ENCODE measurements around the gene GAST.

Gene GAST

DNA sequence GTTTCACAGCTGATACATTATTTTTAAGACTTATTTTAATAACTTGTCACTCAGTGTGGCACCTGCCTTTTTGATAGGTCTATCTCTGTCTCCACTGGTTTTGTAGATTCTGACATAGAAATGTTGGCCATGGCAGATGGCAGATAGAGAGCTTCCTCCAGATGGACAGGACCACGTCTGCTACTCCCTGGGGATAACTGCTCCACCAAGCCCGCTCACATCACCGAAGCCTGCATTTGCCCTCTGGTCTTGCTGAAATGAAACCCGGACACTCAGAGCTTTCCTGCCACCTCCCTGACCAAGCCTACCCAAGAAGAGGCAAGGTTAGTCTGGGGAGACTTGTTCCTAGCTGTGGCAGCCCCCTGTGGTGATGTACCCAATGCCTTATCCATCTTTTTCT lies 38.7 kb downstream of the GAST start:
- no peak for DNase-seq

GRCh38 chr17:41751288-41751687 lies 39.2 kb downstream of the GAST start:
- DNase-seq: no peak

DNA sequence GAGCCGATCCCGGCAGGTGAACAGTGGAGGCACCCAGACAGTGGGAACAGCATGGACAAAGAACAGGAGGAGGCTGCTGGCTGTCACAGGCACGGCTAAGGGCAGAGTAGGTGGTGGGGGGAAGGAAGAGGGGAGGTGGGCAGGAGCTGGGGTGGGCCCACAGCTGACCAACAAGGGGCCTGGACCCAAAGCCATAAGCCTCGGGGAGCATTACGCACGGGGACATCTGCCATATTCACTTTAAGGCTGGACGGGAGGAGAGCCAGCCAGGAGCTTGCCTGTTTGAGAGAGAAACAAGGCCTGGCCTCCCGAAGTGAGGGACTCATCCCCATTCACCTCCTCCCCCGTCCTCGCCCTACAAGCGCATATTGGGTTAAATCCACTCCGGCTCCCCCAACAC lies 41.9 kb downstream of the GAST start:
- DNase-seq: no peak

- no peak for DNase-seq
These were observed 46.5 kb downstream of the GAST start for GRCh38 chr17:41758601-41759000.

GRCh38 chr17:41760878-41761277 lies 48.7 kb downstream of the GAST start:
- no peak for DNase-seq

DNA sequence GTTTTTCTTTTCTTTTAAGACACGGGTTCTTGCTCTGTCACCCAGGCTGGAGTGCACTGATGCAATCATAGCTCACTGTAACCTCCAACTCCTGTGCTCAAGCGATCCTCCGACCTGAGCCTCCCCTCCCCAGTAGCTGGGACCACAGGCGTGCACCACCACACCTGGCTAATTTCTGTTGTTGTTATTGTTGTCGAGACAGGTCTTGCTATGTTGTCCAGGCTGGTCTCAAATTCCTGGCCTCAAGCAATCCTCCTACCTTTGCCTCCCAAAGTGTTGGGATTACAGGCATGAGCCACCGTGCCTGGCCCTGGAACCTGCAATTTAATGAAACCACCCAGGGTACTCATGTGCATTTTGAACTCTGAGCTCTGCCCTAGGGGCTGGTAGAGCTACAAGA lies 50.3 kb downstream of the GAST start:
- no peak for DNase-seq

DNA sequence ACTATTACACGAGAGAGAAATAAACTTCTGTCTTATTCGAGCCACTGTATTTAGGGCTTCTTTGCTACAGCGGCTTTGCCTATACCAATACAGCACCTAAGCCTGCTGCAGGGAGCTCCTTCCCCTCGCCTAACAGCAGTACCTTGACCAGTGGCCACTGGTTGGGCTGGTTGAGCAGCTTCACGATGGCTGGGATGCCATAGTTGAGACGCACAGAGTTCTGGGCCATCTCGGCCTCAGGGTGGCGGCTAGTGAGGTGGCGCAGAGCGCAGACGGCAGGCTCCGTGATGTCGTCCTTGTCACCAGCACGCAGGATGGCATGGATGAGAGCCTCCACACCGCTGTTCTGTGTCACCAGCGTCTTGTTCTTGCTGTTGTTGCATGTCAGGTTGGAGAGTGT lies 50.7 kb downstream of the GAST start:
- no peak for DNase-seq

DNA sequence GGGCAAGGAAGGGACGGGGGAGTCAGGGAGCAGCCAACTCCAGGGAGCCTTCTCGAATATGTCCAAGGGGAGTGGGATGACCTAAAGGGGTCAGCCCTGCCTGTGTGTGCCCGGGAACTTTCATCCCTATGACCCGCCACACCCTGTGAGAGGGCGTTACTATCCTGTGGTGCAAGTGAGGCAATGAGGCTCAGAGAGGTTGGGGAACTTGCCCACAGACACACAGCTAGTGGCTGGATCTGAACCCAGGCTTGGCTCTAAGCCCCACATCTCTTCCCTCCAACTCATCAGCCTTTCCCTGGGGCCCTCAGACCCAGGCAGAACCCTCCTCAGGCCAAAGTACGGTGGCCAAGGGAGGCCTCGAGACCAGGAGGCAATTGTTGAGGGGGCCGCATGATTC lies 51.2 kb downstream of the GAST start:
- no peak for DNase-seq

All from NCI-H1694 treated with DMSO at 0.1 percent for 48 hours (cell line).